ENCODE results near the gene CADM2. TPM values are rescaled to one million over a fixed set of nuclear protein-coding genes. Genes with fewer than 3 reads are reported as not detected.

The CADM2 gene
- total RNA-seq, 1 experiment from 2014 or later = 1.3 TPM

GRCh38 chr3:85481411-85482212, 522.8 kb downstream of the CADM2 start:
- intact Hi-C loops (cut with micrococcal nuclease; ENCODE audit: unreplicated experiment) = no loop called here
- H3K27me3 Mint-ChIP-seq (ENCODE audit: unreplicated experiment) = no peaks in the 10 kb centered on the region
- no peak for TF ChIP-seq CTCF (IDR thresholded peaks at IDR 0.05; ENCODE audit: unreplicated experiment)
- no peak overlapping the region for H3K27ac Mint-ChIP-seq (ENCODE audit: unreplicated experiment)
- CTCF ChIA-PET = interaction anchor here (0.7 kb wide), 1 partner anchor 15 kb away, joined by 3 read pairs; no protein-coding TSS in a partner anchor
- H3K9me3 Mint-ChIP-seq (ENCODE audit: low read depth, unreplicated experiment) = no peaks in the 10 kb centered on the region
- DNase-seq = no peak
- H3K4me1 Mint-ChIP-seq (ENCODE audit: low read depth, unreplicated experiment) = no peaks in the 10 kb centered on the region
- BruUV-seq (replicated peaks) = no TSS peak
- no peaks in the 10 kb centered on the region for H3K36me3 Mint-ChIP-seq (ENCODE audit: insufficient read depth, unreplicated experiment)
- no peak overlapping the region for H3K4me3 Mint-ChIP-seq (ENCODE audit: low read depth, unreplicated experiment)

GRCh38 chr3:85482213-85482490, 523.4 kb downstream of the CADM2 start:
- CTCF ChIA-PET = no interaction called here
- no TSS peak for BruUV-seq (replicated peaks)
- no peaks in the 10 kb centered on the region for H3K4me1 Mint-ChIP-seq (ENCODE audit: low read depth, unreplicated experiment)
- DNase-seq = no peak
- no peak for TF ChIP-seq CTCF (IDR thresholded peaks at IDR 0.05; ENCODE audit: unreplicated experiment)
- no peak overlapping the region for H3K4me3 Mint-ChIP-seq (ENCODE audit: low read depth, unreplicated experiment)
- H3K9me3 Mint-ChIP-seq (ENCODE audit: low read depth, unreplicated experiment) = no peaks in the 10 kb centered on the region
- H3K27me3 Mint-ChIP-seq (ENCODE audit: unreplicated experiment) = no peaks in the 10 kb centered on the region
- no peaks in the 10 kb centered on the region for H3K36me3 Mint-ChIP-seq (ENCODE audit: insufficient read depth, unreplicated experiment)
- no peak overlapping the region for H3K27ac Mint-ChIP-seq (ENCODE audit: unreplicated experiment)
- intact Hi-C loops (cut with micrococcal nuclease; ENCODE audit: unreplicated experiment) = no loop called here

- no peak overlapping the region for H3K4me3 Mint-ChIP-seq (ENCODE audit: low read depth, unreplicated experiment)
- intact Hi-C loops (cut with micrococcal nuclease; ENCODE audit: unreplicated experiment) = no loop called here
- no TSS peak for BruUV-seq (replicated peaks)
- H3K27me3 Mint-ChIP-seq (ENCODE audit: unreplicated experiment) = no peaks in the 10 kb centered on the region
- CTCF ChIA-PET = no interaction called here
- H3K4me1 Mint-ChIP-seq (ENCODE audit: low read depth, unreplicated experiment) = no peaks in the 10 kb centered on the region
- H3K36me3 Mint-ChIP-seq (ENCODE audit: insufficient read depth, unreplicated experiment) = no peaks in the 10 kb centered on the region
- no peak for DNase-seq
- no peak overlapping the region for H3K27ac Mint-ChIP-seq (ENCODE audit: unreplicated experiment)
- no peak for TF ChIP-seq CTCF (IDR thresholded peaks at IDR 0.05; ENCODE audit: unreplicated experiment)
- H3K9me3 Mint-ChIP-seq (ENCODE audit: low read depth, unreplicated experiment) = no peaks in the 10 kb centered on the region
Observed at GRCh38 chr3:85483986-85484385, 525.2 kb downstream of the CADM2 start.

GRCh38 chr3:85487375-85487774, 528.6 kb downstream of the CADM2 start:
- Mint-ChIP-seq H3K4me1 (ENCODE audit: low read depth, unreplicated experiment) (no peaks in the 10 kb centered on the region), H3K27ac (ENCODE audit: unreplicated experiment) (no peak overlapping the region), H3K27me3 (ENCODE audit: unreplicated experiment) (no peaks in the 10 kb centered on the region), H3K36me3 (ENCODE audit: insufficient read depth, unreplicated experiment) (no peaks in the 10 kb centered on the region), H3K9me3 (ENCODE audit: low read depth, unreplicated experiment) (no peaks in the 10 kb centered on the region), H3K4me3 (ENCODE audit: low read depth, unreplicated experiment) (no peak overlapping the region)
- BruUV-seq (replicated peaks) = no TSS peak
- DNase-seq = no peak
- intact Hi-C loops (cut with micrococcal nuclease; ENCODE audit: unreplicated experiment) = no loop called here
- TF ChIP-seq CTCF (IDR thresholded peaks at IDR 0.05; ENCODE audit: unreplicated experiment) = no peak
- CTCF ChIA-PET = no interaction called here

Data from Calu3 (cell line).